DOHH2 (cell line): ENCODE results near the gene KCNMA1.

Experiments
- H3F3A ChIP-seq: fragments of 200-600 bp; sonication (generic), shearing (Covaris generic); 2 replicates; pipeline ENCODE4 v1.6.0; 2016; ENCODE audit warnings: antibody characterized with exemption, mild to moderate bottlenecking; ENCODE audit not compliant: control insufficient read depth, insufficient read depth
- H3K27ac ChIP-seq: fragments of 200-600 bp; sonication (generic); 2 replicates; pipeline ENCODE4 v1.5.1; 2014; ENCODE audit warnings: low read depth, mild to moderate bottlenecking, low read length, moderate library complexity
- H3K27me3 ChIP-seq: fragments of 200-600 bp; sonication (generic); 2 replicates; pipeline ENCODE4 v1.6.1; 2014; ENCODE audit warnings: mild to moderate bottlenecking, low read length, mixed read lengths; ENCODE audit not compliant: control insufficient read depth
- H3K36me3 ChIP-seq: fragments of 200-600 bp; sonication (generic); 2 replicates; pipeline ENCODE4 v1.6.1; 2014; ENCODE audit warnings: mild to moderate bottlenecking, low read length, moderate library complexity, mixed read lengths; ENCODE audit not compliant: control insufficient read depth
- H3K4me1 ChIP-seq: fragments of 200-600 bp; sonication (generic); 2 replicates; pipeline ENCODE4 v1.6.1; 2014; ENCODE audit warnings: mild to moderate bottlenecking, low read length, mixed read lengths; ENCODE audit not compliant: control insufficient read depth
- H3K4me2 ChIP-seq: fragments of 200-600 bp; sonication (generic); 2 replicates; pipeline ENCODE4 v1.6.0; 2014; ENCODE audit warnings: mild to moderate bottlenecking, low read length, moderate library complexity
- H3K4me3 ChIP-seq: fragments of 200-600 bp; sonication (generic); 2 replicates; pipeline ENCODE4 v1.5.1; 2014; ENCODE audit warnings: mild to moderate bottlenecking, low read length, mixed read lengths
- H3K79me2 ChIP-seq: fragments of 200-600 bp; sonication (generic); 2 replicates; pipeline ENCODE4 v1.6.1; 2014; ENCODE audit warnings: mild to moderate bottlenecking, low read length, mixed read lengths; ENCODE audit not compliant: control insufficient read depth
- H3K9me2 ChIP-seq: fragments of 200-600 bp; sonication (generic); replicated peaks from 2 replicates; pipeline ENCODE4 v1.6.1; 2014; ENCODE audit warnings: mild to moderate bottlenecking, low read length, mixed read lengths; ENCODE audit not compliant: control insufficient read depth
- H3K9me3 ChIP-seq: fragments of 200-600 bp; sonication (generic); 2 replicates; pipeline ENCODE4 v1.6.1; 2014; ENCODE audit warnings: antibody characterized with exemption, low read length, mixed read lengths; ENCODE audit not compliant: control insufficient read depth, insufficient read depth
- H4K20me1 ChIP-seq: fragments of 200-600 bp; sonication (generic); 2 replicates; pipeline ENCODE4 v1.6.0; 2014; ENCODE audit warnings: low read depth, mild to moderate bottlenecking, antibody characterized with exemption, low read length, moderate library complexity; ENCODE audit not compliant: control insufficient read depth, insufficient read depth
- EZH2phosphoT487 ChIP-seq: fragments of 200-600 bp; sonication (generic); IDR thresholded peaks from 2 replicates; pipeline ENCODE4 v1.6.1; 2017; ENCODE audit warnings: borderline replicate concordance, mild to moderate bottlenecking, antibody characterized with exemption, low read length, moderate library complexity, mixed read lengths
- TF ChIP-seq, protein P1 (sequence below): fragments of 200-600 bp; sonication (generic); IDR thresholded peaks from one replicate; pipeline ENCODE4 v1.5.1; 2014; ENCODE audit warnings: antibody characterized with exemption, mild to moderate bottlenecking, low read depth, low read length; ENCODE audit not compliant: poor library complexity, severe bottlenecking

The KCNMA1 gene

DNA sequence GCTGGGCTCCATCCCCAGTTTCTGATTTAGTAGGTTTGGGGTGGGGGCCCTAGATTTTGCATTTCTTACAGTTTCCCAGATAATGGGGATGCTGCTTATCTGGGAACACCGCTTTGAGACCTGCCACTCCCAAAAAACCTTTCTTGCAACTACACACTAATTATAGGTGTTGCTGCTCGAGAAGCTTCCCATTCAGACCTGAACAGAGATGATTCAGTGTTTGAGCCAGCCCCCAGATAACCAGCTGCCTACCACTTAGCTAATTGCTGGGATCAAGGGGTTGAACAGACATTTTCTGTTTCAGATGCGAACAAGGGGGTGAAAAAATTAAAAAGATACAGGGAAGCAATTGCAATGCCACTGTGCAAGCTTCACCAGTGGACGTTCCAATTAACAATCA is 448.5 kb downstream of the KCNMA1 start:
- no peak overlapping the region for H3K4me3 ChIP-seq
- H3K36me3 ChIP-seq, result no peaks in the 10 kb centered on the region
- no peak overlapping the region for H3K4me2 ChIP-seq
- no peak overlapping the region for H3K27ac ChIP-seq
- H3K27me3 ChIP-seq, result no peaks in the 10 kb centered on the region
- no peaks in the 10 kb centered on the region for H4K20me1 ChIP-seq
- H3K79me2 ChIP-seq, result no peaks in the 10 kb centered on the region
- no peak for TF ChIP-seq EZH2phosphoT487
- H3K9me2 ChIP-seq, result no peaks in the 10 kb centered on the region
- H3K4me1 ChIP-seq, result no peaks in the 10 kb centered on the region
- H3K9me3 ChIP-seq, result no peaks in the 10 kb centered on the region
- no peaks in the 10 kb centered on the region for H3F3A ChIP-seq

DNA sequence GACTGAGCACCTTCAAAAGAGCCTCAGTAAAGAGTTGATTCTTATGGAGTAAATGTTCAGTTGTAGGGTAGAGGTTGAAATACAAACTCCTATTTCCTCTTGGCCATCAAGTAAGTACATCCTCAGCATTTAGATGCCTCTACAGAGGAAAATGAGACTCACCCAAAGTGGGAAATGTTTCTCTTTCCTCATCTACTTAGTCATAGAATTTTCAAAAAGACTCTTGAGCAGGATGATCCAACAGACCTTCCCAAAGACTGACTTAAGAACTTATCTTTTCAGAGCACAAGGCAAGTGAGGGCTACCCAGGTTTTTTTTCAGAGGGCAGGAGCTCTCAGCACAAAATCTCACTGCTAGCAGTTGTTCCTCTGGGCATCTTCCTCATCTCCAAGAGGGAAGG is 449.1 kb downstream of the KCNMA1 start:
- Histone ChIP-seq H3K36me3 (no peaks in the 10 kb centered on the region), H3K4me2 (no peak overlapping the region), H3F3A (no peaks in the 10 kb centered on the region), H3K27me3 (no peaks in the 10 kb centered on the region), H3K27ac (no peak overlapping the region), H3K79me2 (no peaks in the 10 kb centered on the region), H3K4me3 (no peak overlapping the region), H3K9me3 (no peaks in the 10 kb centered on the region), H4K20me1 (no peaks in the 10 kb centered on the region), H3K4me1 (no peaks in the 10 kb centered on the region), H3K9me2 (no peaks in the 10 kb centered on the region)
- TF ChIP-seq, protein P1, sequence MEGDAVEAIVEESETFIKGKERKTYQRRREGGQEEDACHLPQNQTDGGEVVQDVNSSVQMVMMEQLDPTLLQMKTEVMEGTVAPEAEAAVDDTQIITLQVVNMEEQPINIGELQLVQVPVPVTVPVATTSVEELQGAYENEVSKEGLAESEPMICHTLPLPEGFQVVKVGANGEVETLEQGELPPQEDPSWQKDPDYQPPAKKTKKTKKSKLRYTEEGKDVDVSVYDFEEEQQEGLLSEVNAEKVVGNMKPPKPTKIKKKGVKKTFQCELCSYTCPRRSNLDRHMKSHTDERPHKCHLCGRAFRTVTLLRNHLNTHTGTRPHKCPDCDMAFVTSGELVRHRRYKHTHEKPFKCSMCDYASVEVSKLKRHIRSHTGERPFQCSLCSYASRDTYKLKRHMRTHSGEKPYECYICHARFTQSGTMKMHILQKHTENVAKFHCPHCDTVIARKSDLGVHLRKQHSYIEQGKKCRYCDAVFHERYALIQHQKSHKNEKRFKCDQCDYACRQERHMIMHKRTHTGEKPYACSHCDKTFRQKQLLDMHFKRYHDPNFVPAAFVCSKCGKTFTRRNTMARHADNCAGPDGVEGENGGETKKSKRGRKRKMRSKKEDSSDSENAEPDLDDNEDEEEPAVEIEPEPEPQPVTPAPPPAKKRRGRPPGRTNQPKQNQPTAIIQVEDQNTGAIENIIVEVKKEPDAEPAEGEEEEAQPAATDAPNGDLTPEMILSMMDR, result no peak
- TF ChIP-seq EZH2phosphoT487, result no peak

DNA sequence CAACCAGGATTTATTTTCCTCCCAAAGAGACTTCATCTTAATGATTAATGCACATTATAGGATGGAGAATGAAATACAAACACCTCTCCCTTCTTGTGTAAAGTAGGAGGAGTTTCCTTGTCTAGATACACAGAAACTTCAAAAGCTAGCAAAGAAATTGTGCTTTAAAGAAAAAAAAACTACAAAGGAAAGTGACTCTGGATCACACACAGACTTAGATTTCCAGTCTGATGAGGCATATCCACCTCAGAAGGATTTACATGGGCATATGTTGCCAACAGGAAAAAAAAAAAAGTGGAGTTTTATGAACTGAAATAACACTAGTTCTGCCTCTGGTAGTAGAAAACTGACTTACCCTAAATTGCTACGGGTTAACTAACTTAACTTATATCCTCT is 449.6 kb downstream of the KCNMA1 start:
- Histone ChIP-seq H4K20me1 (no peaks in the 10 kb centered on the region), H3K36me3 (no peaks in the 10 kb centered on the region)
- no peak for TF ChIP-seq EZH2phosphoT487
- TF ChIP-seq, protein P1, result no peak

GRCh38 chr10:77187376-77187999 is 450.1 kb downstream of the KCNMA1 start:
- Histone ChIP-seq H3K4me2 (no peak overlapping the region), H3K27me3 (no peaks in the 10 kb centered on the region)

More for the DNA sequence above, 449.6 kb downstream of the KCNMA1 start:
- Histone ChIP-seq H3F3A (no peaks in the 10 kb centered on the region), H3K27ac (no peak overlapping the region), H3K4me2 (no peak overlapping the region), H3K9me2 (no peaks in the 10 kb centered on the region), H3K27me3 (no peaks in the 10 kb centered on the region), H3K4me1 (no peaks in the 10 kb centered on the region), H3K79me2 (no peaks in the 10 kb centered on the region), H3K4me3 (no peak overlapping the region), H3K9me3 (no peaks in the 10 kb centered on the region)

More at GRCh38 chr10:77187376-77187999, 450.1 kb downstream of the KCNMA1 start:
- H3K9me2 ChIP-seq, result no peaks in the 10 kb centered on the region
- H3K4me3 ChIP-seq, result no peak overlapping the region
- no peaks in the 10 kb centered on the region for H3F3A ChIP-seq
- H3K36me3 ChIP-seq, result no peaks in the 10 kb centered on the region
- no peaks in the 10 kb centered on the region for H3K4me1 ChIP-seq
- no peak overlapping the region for H3K27ac ChIP-seq
- H3K9me3 ChIP-seq, result no peaks in the 10 kb centered on the region
- no peaks in the 10 kb centered on the region for H3K79me2 ChIP-seq
- H4K20me1 ChIP-seq, result no peaks in the 10 kb centered on the region
- TF ChIP-seq EZH2phosphoT487, result no peak
- TF ChIP-seq, protein P1, result no peak
